DLD1 (cell line): ENCODE measurements around the gene AP2A2.

Source experiments
- in situ Hi-C: cut with HindIII; loops from 2 replicates; pipeline ENCODE4 v1.10.0; 2017; ENCODE audit warnings: low sequenced_read_pairs

The AP2A2 gene

DNA sequence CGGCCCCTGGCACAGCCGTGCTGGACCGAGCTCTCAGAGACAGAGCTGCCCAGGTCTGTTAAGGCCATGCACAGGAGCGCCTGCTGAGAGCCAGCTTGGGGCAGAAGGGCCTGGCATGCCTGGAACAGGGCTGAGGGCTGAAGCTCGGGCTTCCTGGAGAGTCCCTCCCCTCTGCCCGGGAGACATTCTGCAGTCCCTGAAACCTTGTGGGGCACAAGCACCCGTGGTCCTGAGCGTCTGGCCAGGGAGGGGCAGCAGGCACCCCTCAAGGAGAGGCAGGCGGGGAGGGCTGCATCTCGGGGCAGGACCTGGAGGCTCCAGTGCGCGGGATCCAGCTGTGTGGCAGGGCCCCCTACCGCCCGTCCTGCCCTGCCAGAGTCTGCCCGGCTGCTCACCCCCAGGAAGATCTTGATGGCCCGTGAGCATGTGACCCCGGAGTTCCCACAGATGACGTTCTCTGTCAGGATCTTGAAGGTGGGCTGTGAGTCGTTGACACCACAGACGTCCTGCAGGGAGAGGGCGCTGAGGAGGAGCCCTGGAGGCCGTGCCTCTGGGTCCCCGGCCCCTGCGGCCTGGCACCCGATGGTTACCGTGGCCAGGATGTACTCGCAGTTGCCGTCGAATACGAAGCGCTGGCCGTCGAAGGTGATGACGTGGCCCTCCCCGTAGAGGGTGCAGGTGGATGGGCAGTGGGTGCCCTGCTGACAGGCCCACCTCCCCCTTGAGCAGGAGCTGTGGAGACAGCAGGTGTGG is 99.9 kb downstream of the AP2A2 start:
- in situ Hi-C loops, result no loop called here

DNA sequence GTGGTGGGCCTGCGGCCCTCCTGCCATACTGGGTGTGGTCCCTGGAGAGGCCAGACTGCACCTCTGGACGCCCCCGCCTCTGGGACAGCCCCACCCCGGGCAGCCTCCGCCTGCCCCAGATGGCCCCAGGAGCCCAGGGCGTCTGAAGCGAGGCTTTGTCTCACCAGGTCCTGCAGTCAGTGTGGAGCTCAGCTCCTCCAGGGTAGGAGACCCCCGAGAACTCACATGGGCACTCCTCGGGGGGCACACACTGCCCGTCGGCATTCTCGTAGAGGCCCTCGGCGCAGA is 100.4 kb downstream of the AP2A2 start:
- in situ Hi-C loops, result no loop called here

DNA sequence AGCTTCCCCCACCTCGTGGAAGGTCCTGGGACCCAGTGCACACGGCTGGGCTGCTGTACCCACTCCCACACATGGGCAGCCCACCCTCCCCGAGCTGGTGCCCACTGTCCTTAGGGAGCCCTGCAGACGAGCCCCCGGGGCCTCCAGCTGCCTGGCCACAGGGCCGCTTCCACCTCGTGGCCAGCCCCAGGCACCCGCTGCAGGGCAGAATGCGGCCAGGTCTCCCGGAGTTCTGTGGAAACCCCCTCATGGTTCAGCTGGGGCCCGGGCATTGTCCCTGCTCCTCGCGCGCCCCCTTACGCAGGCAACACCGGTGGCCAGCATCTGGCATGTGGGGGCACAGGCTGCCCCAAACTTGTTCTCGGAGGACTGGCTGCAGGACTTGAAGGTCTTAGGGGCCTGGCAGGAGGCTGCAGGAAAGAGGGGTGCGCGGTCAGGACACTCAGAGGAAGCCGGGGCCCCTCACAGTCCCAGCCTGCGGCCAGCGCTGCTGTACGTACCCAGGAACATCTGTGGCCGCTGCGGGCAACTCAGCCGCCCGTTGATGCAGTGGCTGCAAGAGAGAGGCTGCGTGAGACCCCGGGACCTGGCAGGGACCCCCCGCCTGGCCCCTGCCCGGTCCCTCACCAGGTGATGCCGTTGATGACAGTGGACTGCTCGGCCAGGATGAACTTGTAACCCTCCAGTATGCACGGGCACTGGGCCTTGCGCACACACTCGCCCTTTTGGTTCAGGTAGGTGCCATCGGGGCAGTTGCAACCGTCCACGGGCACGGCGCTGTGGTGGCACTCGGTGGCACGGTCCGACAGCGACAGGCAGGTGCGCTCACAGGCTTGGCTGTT is 101.2 kb downstream of the AP2A2 start:
- in situ Hi-C loops, result no loop called here

DNA sequence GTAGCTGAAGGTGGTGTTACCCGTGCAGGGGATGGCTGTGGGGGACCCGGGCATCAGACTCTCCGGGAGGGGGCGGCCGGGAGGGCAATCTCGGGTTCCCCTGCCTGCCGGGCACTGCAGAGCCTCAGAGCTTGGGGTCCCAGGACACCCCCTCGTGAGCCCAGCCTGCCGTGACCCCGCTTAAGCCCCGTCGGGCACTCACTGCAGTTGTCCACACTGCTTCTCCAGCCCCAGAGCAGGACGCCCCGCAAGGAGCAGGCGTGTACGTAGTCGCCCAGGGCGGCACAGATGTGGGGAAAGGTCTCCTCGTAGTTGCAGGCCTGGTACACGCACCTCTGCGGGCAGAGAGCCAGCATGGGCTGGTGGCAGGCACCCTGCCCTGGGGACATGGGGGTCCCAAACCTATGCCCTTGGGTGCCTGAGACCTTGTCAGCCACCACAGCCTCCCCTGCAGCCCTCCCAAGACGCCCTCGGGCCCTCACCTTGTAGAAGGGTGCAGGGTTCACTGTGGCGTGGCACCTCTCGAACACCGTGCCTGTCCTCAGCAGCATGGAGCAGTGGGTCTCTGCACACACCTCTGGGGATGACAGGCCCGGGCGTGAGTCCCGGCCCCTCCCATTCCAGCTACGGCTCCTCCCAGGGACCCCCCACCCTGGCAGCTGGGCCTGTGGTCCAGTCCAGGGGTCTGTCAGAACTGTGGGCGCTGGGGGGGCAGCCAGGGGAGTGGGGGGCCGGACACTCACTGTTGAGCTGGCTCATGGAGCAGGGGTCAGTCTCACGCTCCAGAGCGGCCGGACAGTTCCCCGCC is 102.0 kb downstream of the AP2A2 start:
- in situ Hi-C loops, result no loop called here

DNA sequence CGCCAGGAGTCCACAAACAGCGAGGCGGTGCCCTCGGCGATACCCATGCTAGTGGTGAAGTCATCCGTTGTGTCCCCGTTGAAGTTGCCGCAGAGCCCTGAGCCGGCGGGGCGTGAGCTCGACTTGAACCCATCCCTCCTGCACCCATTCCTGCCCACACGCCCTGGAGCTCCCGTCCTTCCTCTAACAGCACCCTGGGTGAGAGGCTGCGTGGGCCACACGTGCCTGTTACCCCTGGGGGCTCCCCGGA is 102.5 kb downstream of the AP2A2 start:
- in situ Hi-C loops, result no loop called here

DNA sequence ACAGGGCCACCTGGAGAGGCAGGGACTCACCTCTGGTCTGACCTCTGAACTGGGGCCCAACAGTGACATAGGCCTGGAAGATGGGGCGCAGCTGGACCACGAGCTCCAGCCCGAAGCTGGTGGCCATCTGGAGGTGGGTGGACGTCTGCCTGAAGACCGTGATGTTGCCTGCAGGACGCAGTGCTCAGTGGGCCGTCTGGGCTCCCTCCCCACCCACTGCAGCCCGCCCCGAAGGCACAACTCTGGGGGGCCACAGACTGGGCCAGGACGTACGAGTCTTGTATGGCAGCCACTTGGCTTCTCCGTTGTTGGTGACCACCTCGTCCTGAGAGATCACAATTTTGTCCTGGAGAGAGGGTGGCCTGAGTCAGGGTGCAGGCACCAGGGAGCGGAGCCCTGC is 102.9 kb downstream of the AP2A2 start:
- in situ Hi-C loops, result no loop called here

DNA sequence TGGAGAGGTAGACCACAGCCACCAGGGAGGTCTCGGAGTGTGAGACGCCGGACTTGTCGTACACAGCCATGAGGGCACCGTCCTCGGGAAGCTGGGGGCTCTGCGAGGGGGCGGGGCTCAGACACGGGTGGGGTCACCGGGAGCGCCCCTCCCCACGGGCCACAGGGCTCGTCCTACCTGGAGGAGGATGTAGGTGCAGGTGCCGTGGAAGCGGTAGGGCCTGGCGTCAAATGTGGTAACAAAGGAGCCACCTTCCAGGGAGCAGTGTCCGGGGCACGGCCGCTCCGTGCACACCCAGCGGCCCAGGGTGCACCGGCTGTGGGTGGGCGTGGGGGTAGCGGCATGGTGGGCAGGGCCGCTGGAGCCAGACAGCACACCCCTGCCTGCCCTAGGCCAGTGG is 103.4 kb downstream of the AP2A2 start:
- in situ Hi-C loops, result no loop called here

DNA sequence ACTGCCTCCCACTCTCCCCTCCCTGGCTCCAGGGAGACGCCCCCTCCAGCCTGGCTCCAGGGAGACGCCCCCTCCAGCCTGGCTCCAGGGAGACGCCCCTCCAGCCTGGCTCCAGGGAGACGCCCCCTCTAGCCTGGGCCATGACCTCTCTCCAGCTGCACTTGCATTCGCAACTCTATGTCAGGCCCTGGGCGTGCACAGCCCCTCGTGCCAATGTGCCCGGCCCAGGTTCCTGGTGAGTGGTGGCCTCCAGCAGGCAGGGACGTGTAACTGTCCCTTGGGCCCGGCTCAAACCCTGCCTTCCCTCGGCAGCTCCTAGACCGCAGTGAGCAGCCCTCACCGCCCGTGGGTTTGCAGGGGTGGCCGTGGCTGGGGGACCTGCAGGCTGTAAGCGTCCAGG is 104.0 kb downstream of the AP2A2 start:
- in situ Hi-C loops, result no loop called here

DNA sequence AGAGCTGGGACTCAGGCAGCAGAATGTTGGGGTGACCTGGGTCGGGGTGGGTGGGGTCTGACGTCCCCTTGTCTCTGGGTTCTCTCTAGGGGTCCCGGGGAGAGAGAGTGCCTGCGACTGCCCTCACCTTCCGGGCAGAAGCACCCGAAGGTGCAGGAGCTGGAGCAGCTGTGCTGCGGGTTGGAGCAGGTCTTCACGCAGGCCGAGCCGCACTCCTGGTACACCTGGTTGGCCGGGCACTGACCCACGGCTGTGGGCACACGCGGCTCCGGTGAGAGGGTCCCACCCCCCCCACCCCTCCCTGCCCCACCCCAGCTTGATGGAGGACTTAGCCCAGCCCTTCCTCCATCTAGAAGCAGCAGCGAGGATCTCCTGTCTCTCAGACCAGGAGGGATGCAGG is 104.4 kb downstream of the AP2A2 start:
- in situ Hi-C loops, result no loop called here

DNA sequence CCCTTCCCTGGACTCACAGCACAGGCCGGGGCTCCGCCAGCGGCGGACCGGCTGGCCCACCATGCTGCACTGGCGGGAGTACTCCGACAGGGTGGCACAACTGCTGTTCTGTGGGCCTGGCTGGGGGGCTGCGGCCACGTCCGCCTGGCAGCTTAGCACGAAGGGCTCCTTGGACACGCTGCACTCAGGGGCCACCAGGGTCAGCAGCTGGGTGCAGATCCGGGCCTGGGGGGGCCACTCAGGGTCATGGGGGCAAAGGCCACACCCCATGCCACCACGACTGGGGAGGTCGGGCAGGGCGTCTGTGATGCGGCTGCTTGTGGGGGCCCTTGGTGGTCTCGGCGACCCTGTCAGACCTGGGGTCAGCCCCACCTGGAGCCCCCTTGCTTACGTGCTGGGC is 104.9 kb downstream of the AP2A2 start:
- in situ Hi-C loops, result no loop called here

DNA sequence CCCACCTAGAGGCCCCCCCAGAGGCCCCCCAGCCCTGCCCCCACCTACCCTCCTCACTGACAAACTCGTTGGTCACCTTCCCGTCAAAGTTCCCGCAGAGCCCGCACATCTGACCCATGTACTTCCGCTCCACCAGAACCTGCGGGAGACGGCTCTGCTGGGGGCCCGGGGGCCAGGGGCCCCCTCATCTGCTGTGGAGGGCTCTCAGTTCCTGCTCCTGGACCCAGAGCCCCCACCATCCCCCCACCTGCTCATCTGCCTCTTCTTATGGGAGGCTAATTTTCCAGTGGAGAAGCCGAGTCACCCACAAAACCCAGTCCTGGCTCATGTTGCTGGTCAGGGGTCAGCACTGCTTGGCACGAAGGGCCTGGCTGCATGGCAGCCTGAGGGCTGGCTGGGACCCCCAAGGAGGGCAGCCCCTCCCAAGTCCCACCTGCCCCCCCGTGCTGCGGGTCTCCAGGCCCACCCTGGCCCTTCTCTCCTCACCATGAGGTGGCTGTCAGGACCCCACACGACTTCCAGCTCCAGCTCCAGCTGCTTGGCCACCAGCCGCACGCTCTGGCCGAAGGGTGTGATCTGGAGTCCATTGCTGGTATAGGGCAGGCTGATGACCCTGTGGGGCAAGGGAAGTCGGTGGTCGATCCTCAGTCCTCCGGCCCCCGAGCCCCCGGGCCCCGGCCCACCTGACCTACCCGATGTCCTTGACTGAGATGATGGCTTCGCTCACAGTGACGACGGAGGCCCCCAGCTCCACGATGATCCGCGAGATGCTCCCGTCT is 105.6 kb downstream of the AP2A2 start:
- in situ Hi-C loops, result no loop called here

DNA sequence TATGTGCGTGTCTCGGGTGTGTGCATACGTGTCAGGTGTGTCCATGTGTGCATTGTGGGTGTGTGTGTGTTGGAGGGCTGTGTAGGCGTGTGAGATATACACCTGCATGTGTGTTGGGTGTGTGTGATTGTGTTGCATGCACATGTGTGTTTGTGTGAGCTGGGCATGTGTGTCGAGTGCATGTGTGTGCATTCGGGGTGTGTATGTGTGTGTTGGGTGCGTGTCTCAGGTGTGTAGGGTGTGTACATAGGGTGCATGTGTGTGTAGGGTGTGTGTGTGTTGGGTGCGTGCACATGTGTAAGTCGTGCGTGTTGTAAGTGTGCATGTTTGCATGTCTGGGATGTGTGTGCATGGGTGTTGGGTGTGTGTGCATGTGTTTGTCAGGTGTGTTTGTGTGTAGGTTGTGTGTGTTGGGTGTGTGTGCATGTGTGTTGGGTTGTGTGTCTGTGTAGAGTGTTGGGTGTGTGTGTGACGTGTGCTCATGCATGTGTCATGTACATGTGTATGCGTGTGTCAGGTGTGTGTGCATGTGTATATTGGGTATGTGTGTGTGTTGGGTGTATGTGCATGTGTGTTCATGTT is 106.7 kb downstream of the AP2A2 start:
- in situ Hi-C loops, result no loop called here

DNA sequence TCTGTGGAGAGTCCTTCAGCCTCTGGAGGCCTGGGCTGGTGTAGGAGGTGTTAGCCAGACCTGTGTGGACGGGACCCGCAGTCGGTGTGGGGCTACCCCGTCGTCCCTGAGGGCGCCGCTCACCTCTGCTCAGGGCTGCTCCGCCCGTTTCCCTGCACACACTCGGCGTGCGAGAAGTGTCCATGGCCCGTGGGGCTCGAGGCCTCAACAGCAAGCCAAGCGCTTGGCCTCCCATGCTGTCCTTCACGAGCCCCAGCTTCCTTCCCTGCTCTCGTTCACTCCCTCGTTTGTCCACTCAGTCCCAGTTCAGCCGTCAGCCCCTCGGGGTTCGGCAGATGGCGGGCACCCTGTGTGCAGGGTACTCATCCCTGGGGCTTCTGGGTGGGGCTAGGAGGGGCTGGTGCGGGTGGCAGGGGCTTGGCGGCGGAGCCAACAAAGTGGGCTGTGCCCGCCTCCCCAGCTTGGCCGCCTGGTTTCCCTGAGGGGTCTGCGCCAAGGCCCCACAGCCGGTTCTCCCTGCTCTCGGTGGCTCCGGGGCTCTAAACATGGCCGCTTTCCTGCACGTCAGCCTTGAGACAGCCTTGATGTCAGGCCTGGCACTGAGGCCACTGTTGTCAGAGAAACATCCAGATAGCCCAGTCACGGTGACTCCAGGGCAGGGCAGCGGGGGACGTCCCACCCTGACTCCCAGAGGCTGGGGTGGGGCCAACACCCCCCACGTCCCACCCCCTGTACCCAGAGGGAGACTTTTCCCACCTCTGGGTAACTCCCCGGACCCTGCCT is 107.5 kb downstream of the AP2A2 start:
- in situ Hi-C loops, result no loop called here

DNA sequence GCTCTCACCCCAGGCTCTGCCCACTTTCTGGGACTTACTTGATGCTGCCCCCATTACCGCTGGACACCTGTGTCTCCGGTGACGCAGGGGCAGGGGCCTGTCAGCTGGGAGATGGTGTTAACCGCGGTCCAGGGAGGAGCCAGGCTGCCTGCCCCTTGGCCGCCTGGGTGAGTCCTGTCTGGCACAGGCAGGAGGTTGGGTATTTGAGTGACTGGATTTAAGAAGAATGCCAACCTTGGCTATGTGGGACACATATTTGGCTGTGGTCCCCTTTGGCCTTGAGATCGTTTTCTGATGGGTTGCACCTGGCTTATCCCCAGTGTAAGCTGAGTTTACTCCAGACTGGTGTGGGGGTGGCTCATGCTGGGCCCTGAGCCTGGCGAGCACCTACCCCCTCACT is 108.3 kb downstream of the AP2A2 start:
- in situ Hi-C loops, result no loop called here

DNA sequence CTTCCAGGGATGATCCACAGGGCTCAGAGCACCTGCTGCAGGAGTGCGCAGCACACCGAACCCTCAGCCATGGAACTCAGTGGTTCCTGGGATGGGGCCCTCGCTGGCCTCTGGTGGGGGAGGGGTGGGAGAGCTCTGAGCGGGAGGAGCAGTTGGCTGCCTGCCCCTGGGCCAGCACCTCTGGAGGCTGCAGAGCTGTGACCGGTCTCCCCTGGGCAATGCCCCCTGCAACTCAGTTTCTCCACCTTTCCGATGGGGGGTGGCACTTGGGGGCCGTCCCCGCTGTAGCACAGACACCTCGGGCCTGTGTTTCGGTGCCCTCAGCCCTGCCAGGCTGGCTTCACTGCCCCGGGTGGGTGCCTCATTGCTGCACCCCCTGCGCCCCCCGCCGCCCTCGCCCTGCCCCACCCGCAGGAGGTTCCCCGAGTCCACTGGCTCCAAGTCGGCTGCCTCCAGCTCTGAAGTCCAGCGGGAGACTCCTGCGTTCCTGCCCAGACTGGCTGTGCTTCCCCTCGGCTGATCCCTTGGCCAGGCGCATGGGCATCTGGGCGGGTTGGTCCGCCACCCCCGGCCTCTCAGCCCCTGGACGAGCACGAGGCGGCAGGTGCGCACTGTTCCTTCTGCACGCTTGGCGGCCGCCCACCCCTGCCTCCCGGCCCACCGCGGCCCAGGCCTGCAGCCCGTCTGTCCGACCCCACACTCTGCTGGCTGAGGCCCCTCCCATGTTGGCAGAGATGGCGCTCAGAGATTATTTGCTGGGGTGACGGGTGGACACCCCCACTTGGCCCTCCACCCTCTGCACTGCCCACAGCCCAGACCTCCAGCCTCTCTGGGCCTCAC is 109.0 kb downstream of the AP2A2 start:
- in situ Hi-C loops, result no loop called here

DNA sequence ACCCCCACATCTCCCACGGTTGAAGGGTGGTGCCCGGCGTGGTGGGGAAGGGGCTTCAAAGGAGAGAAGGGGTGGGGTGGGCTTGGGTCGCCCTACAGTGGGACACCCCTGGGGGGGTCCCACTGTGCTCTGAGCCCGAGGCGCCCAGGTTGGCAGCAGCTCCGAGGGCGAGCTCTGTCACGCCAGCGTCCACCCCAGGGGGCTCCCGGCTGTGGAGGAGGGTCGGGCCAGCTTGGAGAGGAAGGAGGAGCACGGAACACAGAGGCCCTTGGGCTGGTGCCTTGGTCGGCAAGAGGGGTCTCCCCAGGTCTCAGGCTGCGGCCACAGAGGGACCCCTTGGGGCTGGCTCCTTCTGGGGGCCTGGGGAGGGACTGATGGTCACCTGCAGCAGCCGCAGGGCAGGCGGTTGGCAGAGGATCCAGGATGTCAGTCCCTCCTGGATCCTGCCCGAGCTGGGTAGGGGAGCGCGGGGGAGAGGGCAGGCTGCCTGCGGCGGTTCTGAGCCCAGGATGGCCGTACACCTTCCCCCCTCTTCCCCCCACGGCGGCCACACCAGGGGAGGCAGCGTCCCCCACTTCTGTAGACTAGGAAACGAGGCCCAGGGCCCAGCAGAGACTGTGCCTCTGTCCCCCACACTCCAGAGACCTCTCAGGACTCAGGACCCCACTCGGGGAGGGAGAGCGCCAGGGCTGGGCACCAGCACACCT is 110.1 kb downstream of the AP2A2 start:
- in situ Hi-C loops, result no loop called here

DNA sequence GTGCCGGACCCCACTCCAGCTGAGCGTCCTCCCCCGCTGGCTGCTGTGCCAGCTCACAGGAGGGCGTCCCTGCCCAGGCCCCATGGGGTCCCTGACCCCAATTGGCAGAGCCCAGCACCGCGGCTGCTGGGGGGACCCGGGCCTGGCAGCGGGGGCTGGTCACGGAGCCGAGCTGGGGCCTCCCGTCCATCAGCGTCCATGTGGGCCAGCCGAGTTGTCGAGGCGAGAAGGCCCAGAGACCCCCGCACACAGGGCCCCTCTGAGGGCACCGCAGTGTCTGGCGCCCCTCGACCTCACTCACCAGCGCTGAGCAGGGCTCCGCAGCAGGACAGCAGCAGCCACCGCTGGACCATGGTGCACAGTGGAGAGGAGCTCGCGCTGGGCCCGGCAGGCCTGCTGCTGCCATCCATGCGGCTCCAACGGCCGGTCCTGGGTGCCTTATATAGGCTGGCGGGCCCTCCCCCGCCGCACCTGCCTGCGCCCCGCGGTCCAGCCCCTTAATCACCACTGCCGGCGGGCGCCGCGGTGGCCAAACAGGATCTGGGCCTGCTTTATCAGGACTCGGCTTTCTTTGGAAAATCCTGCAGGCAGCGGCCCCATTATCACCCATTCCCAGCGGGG is 110.7 kb downstream of the AP2A2 start, which contains the start of gene MUC6:
Gene MUC6, minus strand, starts transcription at position 416 of the 621 bp plus-strand sequence. Its CDS starts 63 bp downstream, at position 353.
- in situ Hi-C loops, result no loop called here

DNA sequence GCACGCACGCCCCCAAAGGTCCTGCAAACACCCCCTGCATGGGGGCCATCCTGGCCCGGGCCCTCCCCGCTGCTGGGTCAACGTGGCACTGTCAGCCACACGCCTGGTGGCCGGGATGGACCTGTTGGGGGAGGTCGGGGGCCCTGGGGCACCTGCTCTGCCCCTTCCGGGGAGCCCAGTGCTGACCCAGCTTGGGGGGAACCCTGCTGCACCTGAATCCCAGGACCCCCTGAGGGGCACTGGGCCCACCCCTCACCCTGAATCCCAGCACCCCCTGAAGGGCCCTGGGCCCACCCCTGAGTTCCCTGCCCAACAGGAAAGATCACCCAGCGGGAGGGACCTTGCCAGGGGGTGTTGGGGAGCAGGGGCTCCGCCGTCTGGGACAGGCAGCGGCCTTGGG is 111.3 kb downstream of the AP2A2 start:
- in situ Hi-C loops, result no loop called here
